ENCODE data around the gene PREB. TPM values are rescaled to one million over a fixed set of nuclear protein-coding genes. Genes with fewer than 3 reads are reported as not detected.

Gene PREB
- total RNA-seq, 6 experiments from 2014 or later = 43.4 to 50.7 (median 46.4) TPM

GRCh38 chr2:27089111-27089954 lies 45.1 kb downstream of the PREB start:
- no peak overlapping the region for H3K27ac Mint-ChIP-seq
- H3K36me3 Mint-ChIP-seq (ENCODE audit: low read depth) = no peaks in the 10 kb centered on the region
- peaks cover 23% of the 10 kb centered on the region for H3K4me1 Mint-ChIP-seq (ENCODE audit: low read depth)
- peaks cover 5% of the 10 kb centered on the region for H3K27me3 Mint-ChIP-seq (ENCODE audit: insufficient read depth)
- no peak for TF ChIP-seq CTCF (IDR thresholded peaks at IDR 0.05)
- no peaks in the 10 kb centered on the region for H3K9me3 Mint-ChIP-seq
- H3K4me3 Mint-ChIP-seq = no peak overlapping the region
- DNase-seq = no peak

GRCh38 chr2:27088634-27089033 lies 45.8 kb downstream of the PREB start:
- no peak for DNase-seq
- no peak overlapping the region for H3K4me3 Mint-ChIP-seq

GRCh38 chr2:27087823-27088410 lies 46.5 kb downstream of the PREB start:
- no peak overlapping the region for H3K4me3 Mint-ChIP-seq
- peaks cover 17% of the 10 kb centered on the region for H3K4me1 Mint-ChIP-seq (ENCODE audit: low read depth)
- no peak for DNase-seq

More at GRCh38 chr2:27088634-27089033, 45.8 kb downstream of the PREB start:
- Mint-ChIP-seq H3K27ac (no peak overlapping the region), H3K36me3 (ENCODE audit: low read depth) (no peaks in the 10 kb centered on the region), H3K9me3 (no peaks in the 10 kb centered on the region), H3K4me1 (ENCODE audit: low read depth) (peaks cover 23% of the 10 kb centered on the region), H3K27me3 (ENCODE audit: insufficient read depth) (peaks cover 5% of the 10 kb centered on the region)
- TF ChIP-seq CTCF (IDR thresholded peaks at IDR 0.05) = no peak

GRCh38 chr2:27086724-27087593 lies 47.5 kb downstream of the PREB start, which contains the start of gene KHK:
TSS of gene KHK (plus strand) at chr2:27086772. CDS start at chr2:27087260, 488 bp downstream.
- TF ChIP-seq CTCF (IDR thresholded peaks at IDR 0.05) = peak; percentile 66
- H3K4me1 Mint-ChIP-seq (ENCODE audit: low read depth) = peaks cover 16% of the 10 kb centered on the region
- peaks cover 3% of the 10 kb centered on the region for H3K27me3 Mint-ChIP-seq (ENCODE audit: insufficient read depth)
- DNase-seq = no peak
- H3K27ac Mint-ChIP-seq = peak within 1 kb of the TSS; percentile 65
- H3K9me3 Mint-ChIP-seq = no peaks in the 10 kb centered on the region
- no peaks in the 10 kb centered on the region for H3K36me3 Mint-ChIP-seq (ENCODE audit: low read depth)
- peak within 1 kb of the TSS; percentile 82 for H3K4me3 Mint-ChIP-seq

More at GRCh38 chr2:27087823-27088410, 46.5 kb downstream of the PREB start:
- no peaks in the 10 kb centered on the region for H3K36me3 Mint-ChIP-seq (ENCODE audit: low read depth)
- no peaks in the 10 kb centered on the region for H3K9me3 Mint-ChIP-seq
- H3K27me3 Mint-ChIP-seq (ENCODE audit: insufficient read depth) = peaks cover 5% of the 10 kb centered on the region
- TF ChIP-seq CTCF (IDR thresholded peaks at IDR 0.05) = no peak
- no peak overlapping the region for H3K27ac Mint-ChIP-seq

GRCh38 chr2:27086090-27086723 lies 48.2 kb downstream of the PREB start:
- no peaks in the 10 kb centered on the region for H3K9me3 Mint-ChIP-seq
- H3K27ac Mint-ChIP-seq = peak overlapping the region; percentile 65

More at GRCh38 chr2:27086090-27086723, 48.2 kb downstream of the PREB start:
- peak; percentile 96 for TF ChIP-seq CTCF (IDR thresholded peaks at IDR 0.05)
- H3K4me3 Mint-ChIP-seq = peak overlapping the region; percentile 79
- H3K4me1 Mint-ChIP-seq (ENCODE audit: low read depth) = peaks cover 21% of the 10 kb centered on the region
- DNase-seq = peak; percentile 84
- H3K36me3 Mint-ChIP-seq (ENCODE audit: low read depth) = peaks cover 4% of the 10 kb centered on the region; the same call in 1 of the 2 replicates
- peaks cover 3% of the 10 kb centered on the region for H3K27me3 Mint-ChIP-seq (ENCODE audit: insufficient read depth)
